Heart left ventricle (tissue), 16 donors: Measurements from ENCODE around the gene CFAP57. TPM values are rescaled to one million over a fixed set of nuclear protein-coding genes. Genes with fewer than 3 reads are reported as not detected.

Experiments used
- ATAC-seq, 4 donors: fragments of 200-7000 bp; cut with Tn5 transposase; one replicate each; pipeline ENCODE4 v1.9.1; 2020 to 2022; ENCODE audit warnings: moderate library complexity in 4 of 4, mild to moderate bottlenecking in 3 of 4, moderate number of reproducible peaks in 1 of 4
- DNase-seq, 5 donors: peaks; one replicate each; pipeline ENCODE4 v3.0.0-alpha.2; 2020
- H3K27ac ChIP-seq, 12 donors: fragments of 200-600 bp; sonication (generic) in 4 of 12; one replicate each; pipeline versions ENCODE4 v1.5.0 to v1.8.0; 2016 to 2022; ENCODE audit warnings: mild to moderate bottlenecking in 2 of 12
- H3K27me3 ChIP-seq, 9 donors: fragments of 200-600 bp; sonication (generic) in 2 of 9; one replicate each; pipeline versions ENCODE4 v1.5.1 to v1.8.0; 2016 to 2022; ENCODE audit warnings: mild to moderate bottlenecking in 3 of 9
- H3K36me3 ChIP-seq, 9 donors: fragments of 200-600 bp; sonication (generic) in 2 of 9; one replicate each; pipeline versions ENCODE4 v1.5.0 to v1.8.0; 2018 to 2022; ENCODE audit warnings: mild to moderate bottlenecking in 2 of 9
- H3K4me1 ChIP-seq, 12 donors: fragments of 200-600 bp; sonication (generic) in 4 of 12; one replicate each; pipeline versions ENCODE4 v1.5.0 to v1.8.0; 2016 to 2022; ENCODE audit warnings: mild to moderate bottlenecking in 3 of 12
- H3K4me3 ChIP-seq, 12 donors: fragments of 200-600 bp; sonication (generic) in 4 of 12; one replicate each; pipeline versions ENCODE4 v1.5.0 to v1.8.0; 2017 to 2022; ENCODE audit warnings: mild to moderate bottlenecking in 9 of 12, moderate library complexity in 4 of 12
- H3K9me3 ChIP-seq, 12 donors: fragments of 200-600 bp; sonication (generic) in 4 of 12; one replicate each; pipeline versions ENCODE4 v1.5.0 to v1.8.0; 2016 to 2022; ENCODE audit warnings: mild to moderate bottlenecking in 1 of 12
- CTCF ChIP-seq, 12 donors: fragments of 200-600 bp; sonication (generic) in 4 of 12; IDR thresholded peaks; one replicate each; pipeline versions ENCODE4 v1.5.0 to v1.8.0; 2018 to 2022; ENCODE audit warnings: antibody characterized with exemption in 12 of 12, mild to moderate bottlenecking in 5 of 12
- POLR2A ChIP-seq, 2 donors: fragments of 450-650 bp; IDR thresholded peaks; one replicate each; pipeline ENCODE4 v1.6.1; 2017; ENCODE audit warnings: antibody characterized with exemption in 2 of 2, mild to moderate bottlenecking in 2 of 2, moderate library complexity in 2 of 2
- WGBS, 4 donors: extraction: QIAGEN DNeasy Blood & Tissue Kit in 2 of 4; methylation state at CpG; one replicate each; pipeline versions ENCODE4 v1.1.5 to v1.1.7; 2013 to 2018; 5-methylcytosine and 5-hydroxymethylcytosine counted together
- intact Hi-C, 10 donors: fragments of 100-400 bp; cut with DNase I; formaldehyde crosslinking; loops; one replicate each; pipeline versions ENCODE4 v1.11.1 to v1.14.2; 2022
- polyA plus RNA-seq, 2 donors: library from polyadenylated mRNA; stranded (reverse); fragments of 200-250 nt; gene quantifications; one replicate each; pipeline ENCODE4 v1.2.3, GENCODE V29; 2013
- total RNA-seq, 9 donors: library from RNA; depleted of rRNA in 2 of 9; stranded (reverse); fragments of >200 nt in 2 of 9; fragmentation: NEBNext Ultra II Directional in 3 of 9; extraction: Animal tissue kit (Norgen Biotek cat#: 25700) in 3 of 9; gene quantifications; one replicate each; pipeline versions ENCODE4 v1.1.0 to v1.2.4, GENCODE V29; 2016 to 2023
- donor health status: ischemic (EF 13 %, LVEDD 7.1; RV severe dilation, severe dysfunction).
- donor health status: healthy with polysubstance abuse.
- donor health status: DM: no; HTN: yes; CAD: no.
- donor health status: DM: no; HTN: no; CAD: no.
- donor health status: ischemic (EF 25% LVEDD 6.9; RV normal size, moderate dysfunction).
- donor health status: ischemic (EF 25% LVEDD 5.7; RV mildly dilated, moderate dysfunction).
- donor health status: healthy.
- donor health status: DM: yes; HTN: yes; CAD: no.
- donor health status: ischemic (EF 35%, LVEDD 5.7; RV mildly dilated, moderate dysfunction).
- donor health status: nonischemic (EF 11% LVEDD 7.7; RV severe dilation, severe dysfunction).
- donor health status: DM: yes; HTN: yes; CAD: no.
- donor health status: PGD.
- donor health status: ischemic (EF 29% LVEDD 5.4; RV normal size, mild dysfunction).
- donor health status: nonischemic (EF 23%, LVEDD 6.1; RV moderate dilation, normal function).

Gene CFAP57
- total and polyA plus RNA-seq, 11 donors: 0.07 to 0.34 (median 0.13) TPM; not detected in 5

- no peak overlapping the region for H3K27ac ChIP-seq
- no peaks in the 10 kb centered on the region for H3K4me1 ChIP-seq
- 74 to 79% (median 75%) methylated on average over 7 of the region's 7 CpGs for WGBS, 4 donors
- no peak for DNase-seq
- H3K36me3 ChIP-seq: no peaks in the 10 kb centered on the region
- no peaks in the 10 kb centered on the region for H3K9me3 ChIP-seq
- no peaks in the 10 kb centered on the region for H3K27me3 ChIP-seq
- no peak for TF ChIP-seq CTCF (IDR thresholded peaks at IDR 0.05)
- TF ChIP-seq POLR2A (IDR thresholded peaks at IDR 0.05): no peak
- no peak overlapping the region for H3K4me3 ChIP-seq
- ATAC-seq: no peak
- intact Hi-C loops: no loop called here
Observed at GRCh38 chr1:43214501-43215444, 42.6 kb downstream of the CFAP57 start.

- no peak overlapping the region for H3K4me3 ChIP-seq
- intact Hi-C loops: no loop called here
- no peak for ATAC-seq
- H3K27ac ChIP-seq: no peak overlapping the region
- 82 to 86% (median 85%) methylated on average over 10 of the region's 10 CpGs for WGBS, 4 donors
- DNase-seq: no peak
- no peaks in the 10 kb centered on the region for H3K36me3 ChIP-seq
- H3K4me1 ChIP-seq: no peaks in the 10 kb centered on the region
- no peaks in the 10 kb centered on the region for H3K9me3 ChIP-seq
- H3K27me3 ChIP-seq: no peaks in the 10 kb centered on the region
- no peak for TF ChIP-seq CTCF (IDR thresholded peaks at IDR 0.05)
- TF ChIP-seq POLR2A (IDR thresholded peaks at IDR 0.05): no peak
Observed at GRCh38 chr1:43217747-43218146, 45.6 kb downstream of the CFAP57 start.

GRCh38 chr1:43220905-43221778 lies 49.0 kb downstream of the CFAP57 start:
- Histone ChIP-seq H3K27ac (no peak overlapping the region), H3K27me3 (no peaks in the 10 kb centered on the region), H3K4me3 (no peak overlapping the region), H3K9me3 (no peaks in the 10 kb centered on the region), H3K36me3 (no peaks in the 10 kb centered on the region), H3K4me1 (no peaks in the 10 kb centered on the region)
- 73 to 80% (median 75%) methylated on average over 7 of the region's 7 CpGs for WGBS, 4 donors
- ATAC-seq: no peak
- DNase-seq: no peak
- TF ChIP-seq CTCF (IDR thresholded peaks at IDR 0.05) (no peak), POLR2A (IDR thresholded peaks at IDR 0.05) (no peak)
- intact Hi-C loops: loop anchor here in 1 of 10 donors (10.0 kb wide), 1 partner anchor 304 kb away; no protein-coding TSS in a partner anchor

- Histone ChIP-seq H3K9me3 (no peaks in the 10 kb centered on the region), H3K27me3 (no peaks in the 10 kb centered on the region), H3K36me3 (no peaks in the 10 kb centered on the region), H3K27ac (no peak overlapping the region), H3K4me3 (no peak overlapping the region), H3K4me1 (no peaks in the 10 kb centered on the region)
- 80 to 97% (median 94%) methylated on average over 1 of the region's 1 CpG for WGBS, 4 donors
- no peak for ATAC-seq
- TF ChIP-seq POLR2A (IDR thresholded peaks at IDR 0.05) (no peak), CTCF (IDR thresholded peaks at IDR 0.05) (no peak)
- intact Hi-C loops: loop anchor here in 1 of 10 donors (10.0 kb wide), 1 partner anchor 303 kb away; no protein-coding TSS in a partner anchor
- DNase-seq: no peak
Observed at GRCh38 chr1:43221797-43222196, 49.7 kb downstream of the CFAP57 start.
